A549 (cell line): ENCODE measurements around the gene DUOX2.

Experiments used
- CHD2 ChIP-seq: fragments of 150-350 bp; IDR thresholded peaks from 2 replicates; pipeline ENCODE4 v1.6.1; 2014; ENCODE audit warnings: low read length; ENCODE audit not compliant: partially characterized antibody
- CTCF ChIP-seq: fragments of >200 bp; sonication (Bioruptor Twin); formaldehyde crosslinking; IDR thresholded peaks from 3 replicates; pipeline ENCODE4 v1.5.1; 2016
- EP300 ChIP-seq, 2 experiments: fragments of >200 bp; sonication (Bioruptor Twin); formaldehyde crosslinking; IDR thresholded peaks; 2 replicates in 1 of 2; 3 replicates in 1 of 2; pipeline ENCODE4 v1.6.1; 2016 to 2017
- MAX ChIP-seq: IDR thresholded peaks from 2 replicates; pipeline ENCODE4 v1.6.1; 2012
- POLR2A ChIP-seq: IDR thresholded peaks from 2 replicates; pipeline ENCODE4 v1.6.1; 2012; ENCODE audit warnings: mild to moderate bottlenecking, low read length

GRCh38 chr15:45117308-45118130 is 3.5 kb upstream of the DUOX2 start:
- TF ChIP-seq EP300 (IDR thresholded peaks at IDR 0.05) (no peak), CHD2 (no peak), CTCF (no peak), POLR2A (no peak), MAX (no peak)
